Head of caudate nucleus (tissue), 42 donors: Measurements from ENCODE around the gene GRB14.
"Not testable (repeated sequence)": the region's sequence is repeated elsewhere in the genome, so short reads cannot be mapped to it uniquely, and the experiment has no call there.

Experiments
- DNase-seq, 42 donors: peaks; one replicate each; pipeline versions ENCODE4 v3.0.0 to v3.0.0-alpha.2; 2020 to 2021; ENCODE audit warnings: mixed read lengths in 7 of 42
- intact Hi-C: fragments of 100-400 bp; cut with DNase I; formaldehyde crosslinking; loops from one replicate; pipeline ENCODE4 v1.15.0; 2022

The GRB14 gene

GRCh38 chr2:164562666-164563065 lies 58.6 kb downstream of the GRB14 start:
- no peak for DNase-seq
- intact Hi-C loops: loop anchor here (5.0 kb wide), 1 partner anchor 155 kb away; no protein-coding TSS in a partner anchor

- intact Hi-C loops: loop anchor here (5.0 kb wide), 1 partner anchor 155 kb away; no protein-coding TSS in a partner anchor
- DNase-seq: no peak
Observed at GRCh38 chr2:164561991-164562390, 59.3 kb downstream of the GRB14 start.

DNA sequence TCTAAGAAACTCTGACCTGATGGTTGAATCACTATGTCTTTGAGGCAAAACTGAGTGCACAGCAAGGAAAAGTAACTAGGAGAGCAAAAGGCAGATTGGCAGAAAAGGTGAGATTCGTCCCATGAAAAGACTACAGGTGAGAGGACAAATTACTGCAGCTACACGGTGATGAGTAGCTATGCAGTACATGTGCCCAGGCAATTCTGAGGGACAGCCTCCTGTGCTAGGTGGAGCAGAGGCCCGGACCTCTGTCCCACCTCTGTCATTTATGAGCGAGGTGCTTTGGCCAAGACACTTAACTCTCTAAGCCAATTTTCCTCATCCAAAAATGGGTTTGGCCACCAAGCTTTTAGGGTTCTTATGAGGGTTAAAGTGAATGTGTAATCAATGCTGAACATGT lies 59.9 kb downstream of the GRB14 start:
- intact Hi-C loops: loop anchor here (5.0 kb wide), 1 partner anchor 156 kb away; no protein-coding TSS in a partner anchor
- DNase-seq: no peak

- intact Hi-C loops: loop anchor here (5.0 kb wide), 1 partner anchor 156 kb away; no protein-coding TSS in a partner anchor
- no peak for DNase-seq
Observed at GRCh38 chr2:164560902-164561301, 60.4 kb downstream of the GRB14 start.

DNA sequence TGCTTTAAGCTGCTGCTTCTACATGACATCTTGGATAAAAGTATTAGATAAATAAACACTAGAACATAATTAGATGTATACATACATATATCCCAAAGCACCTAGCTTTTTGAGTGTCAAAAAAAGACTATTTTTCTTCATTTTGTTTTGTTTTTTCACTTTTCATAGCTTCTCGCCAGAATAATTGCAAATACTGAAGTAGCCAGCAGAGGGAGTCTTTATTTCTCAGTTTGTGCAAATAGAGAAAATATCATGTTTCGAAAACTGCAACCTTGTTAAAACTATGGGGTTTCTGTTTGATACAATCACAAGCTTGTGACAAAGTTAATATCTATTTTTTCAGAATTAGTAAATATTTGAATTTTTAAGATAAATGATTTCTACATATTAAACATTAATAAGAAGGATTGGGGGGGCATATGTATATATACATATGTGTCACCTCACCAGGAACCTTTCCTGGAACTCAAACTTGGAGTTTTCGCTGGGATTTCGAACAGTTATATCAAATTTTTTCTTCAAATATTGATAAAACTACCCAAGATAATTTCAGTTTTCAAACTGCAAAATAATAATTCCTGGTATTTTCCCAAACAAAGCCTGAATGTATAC lies 61.0 kb downstream of the GRB14 start:
- intact Hi-C loops: loop anchor here (5.0 kb wide), 1 partner anchor 157 kb away; no protein-coding TSS in a partner anchor
- peak in 1 of 42 donors; percentile 22 for DNase-seq

DNA sequence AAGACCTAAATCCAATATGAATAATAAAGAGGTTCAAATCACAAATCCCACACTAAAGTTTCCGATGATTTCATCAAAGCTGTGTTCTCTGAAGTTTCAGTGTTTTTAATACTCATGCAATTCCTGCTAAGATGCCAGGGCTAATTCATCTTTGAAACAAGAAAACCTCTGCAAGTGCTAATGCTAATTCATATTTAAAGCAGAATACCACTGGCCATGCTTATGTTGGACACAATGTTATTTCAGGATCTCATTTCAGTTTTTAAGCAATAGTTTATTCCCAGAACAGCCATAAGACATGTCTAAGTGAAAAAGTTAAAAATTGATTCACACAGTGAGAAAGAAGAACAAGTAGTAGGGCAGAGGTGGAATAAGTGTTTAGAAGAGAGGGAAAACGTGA lies 62.8 kb downstream of the GRB14 start:
- intact Hi-C loops: no loop called here
- no peak for DNase-seq

- DNase-seq: no peak
- intact Hi-C loops: no loop called here
Observed at GRCh38 chr2:164554487-164554886, 66.8 kb downstream of the GRB14 start.

- DNase-seq: no peak
- intact Hi-C loops: no loop called here
Observed at GRCh38 chr2:164551519-164551918, 69.8 kb downstream of the GRB14 start.

GRCh38 chr2:164549705-164550104 lies 71.6 kb downstream of the GRB14 start:
- intact Hi-C loops, DNase-seq: not testable (repeated sequence)

- DNase-seq: no peak
- intact Hi-C loops: no loop called here
Observed at GRCh38 chr2:164545484-164545883, 75.8 kb downstream of the GRB14 start.

DNA sequence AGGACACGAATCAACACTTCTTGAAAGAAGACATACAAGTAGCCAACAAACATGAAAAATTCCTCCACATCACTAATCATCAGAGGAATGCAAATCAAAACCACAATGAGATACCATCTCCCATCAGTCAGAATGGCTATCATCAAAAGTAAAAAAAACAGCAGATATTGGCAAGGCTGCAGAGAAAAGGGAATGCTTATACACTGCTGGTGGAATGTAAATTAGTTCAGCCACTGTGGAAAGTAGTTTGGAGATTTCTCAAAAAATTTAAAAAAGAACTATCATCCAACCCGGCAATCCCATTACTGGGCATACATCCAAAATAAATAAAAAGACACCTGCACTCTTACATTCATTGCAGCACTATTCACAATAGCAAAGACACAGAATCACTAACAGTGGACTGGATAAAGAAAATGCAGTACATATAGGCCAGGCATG lies 78.7 kb downstream of the GRB14 start:
- intact Hi-C loops: no loop called here
- DNase-seq: no peak

DNA sequence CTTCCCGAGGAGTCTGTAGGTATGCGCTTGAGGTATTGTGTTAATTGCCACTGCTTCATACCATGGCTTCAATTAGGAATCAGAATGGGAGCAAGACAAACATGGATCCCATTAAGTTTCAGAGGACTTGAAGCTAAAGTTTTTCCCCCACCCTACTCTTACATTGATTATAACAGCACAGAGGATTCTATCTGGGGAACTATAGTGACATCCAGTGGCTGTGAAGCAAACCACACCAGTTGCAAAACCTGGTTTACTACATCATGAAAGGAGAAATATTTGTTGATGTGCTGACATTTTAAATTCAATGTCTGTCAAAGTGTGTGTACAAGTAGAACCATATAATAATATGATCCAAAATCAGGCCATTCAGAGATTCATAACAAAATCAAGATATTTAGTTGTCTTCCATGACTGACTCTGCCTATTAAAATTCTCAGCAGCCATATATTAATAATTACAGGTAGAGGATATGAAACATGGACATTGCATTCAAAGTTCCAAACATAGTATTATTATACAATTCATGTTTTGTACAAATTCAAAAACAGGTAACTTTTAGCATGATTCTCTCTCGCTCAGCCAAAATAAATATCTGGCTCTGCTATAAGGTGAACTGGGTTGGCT lies 82.9 kb downstream of the GRB14 start:
- intact Hi-C loops: no loop called here
- peak in 19 of 42 donors; percentile 4 to 67 (median 31) for DNase-seq

GRCh38 chr2:164535280-164536025 lies 85.8 kb downstream of the GRB14 start:
- intact Hi-C loops: no loop called here
- DNase-seq: no peak

GRCh38 chr2:164530464-164530863 lies 90.8 kb downstream of the GRB14 start:
- intact Hi-C loops: no loop called here
- no peak for DNase-seq

GRCh38 chr2:164523726-164524125 lies 97.6 kb downstream of the GRB14 start:
- no peak for DNase-seq
- intact Hi-C loops: no loop called here

- intact Hi-C loops: no loop called here
Observed at GRCh38 chr2:164523009-164523408, 98.3 kb downstream of the GRB14 start.

GRCh38 chr2:164522561-164522981 lies 98.7 kb downstream of the GRB14 start:
- DNase-seq: no peak
- intact Hi-C loops: no loop called here

More at GRCh38 chr2:164523009-164523408, 98.3 kb downstream of the GRB14 start:
- no peak for DNase-seq

- intact Hi-C loops: no loop called here
- DNase-seq: no peak
Observed at GRCh38 chr2:164515734-164516133, 105.5 kb downstream of the GRB14 start.

DNA sequence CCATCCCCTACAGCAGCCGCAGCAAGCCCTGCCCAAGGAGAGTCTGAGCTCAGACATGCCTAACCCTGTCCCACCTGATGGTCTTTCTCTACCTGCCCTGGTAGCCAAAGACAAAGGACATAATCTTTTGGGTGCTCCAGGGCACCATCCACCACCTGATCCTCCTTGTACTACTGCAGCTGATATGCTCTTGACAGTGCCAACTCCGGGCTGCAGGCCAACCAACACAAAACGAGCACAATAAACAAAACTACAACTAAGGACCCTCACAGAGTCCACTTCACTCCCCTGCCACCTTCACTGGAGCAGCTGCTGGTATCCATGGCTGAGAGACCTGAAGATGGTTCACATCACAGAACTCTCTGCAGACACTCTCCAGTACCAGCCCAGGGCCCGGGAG lies 106.3 kb downstream of the GRB14 start:
- intact Hi-C loops: no loop called here
- DNase-seq: no peak

DNA sequence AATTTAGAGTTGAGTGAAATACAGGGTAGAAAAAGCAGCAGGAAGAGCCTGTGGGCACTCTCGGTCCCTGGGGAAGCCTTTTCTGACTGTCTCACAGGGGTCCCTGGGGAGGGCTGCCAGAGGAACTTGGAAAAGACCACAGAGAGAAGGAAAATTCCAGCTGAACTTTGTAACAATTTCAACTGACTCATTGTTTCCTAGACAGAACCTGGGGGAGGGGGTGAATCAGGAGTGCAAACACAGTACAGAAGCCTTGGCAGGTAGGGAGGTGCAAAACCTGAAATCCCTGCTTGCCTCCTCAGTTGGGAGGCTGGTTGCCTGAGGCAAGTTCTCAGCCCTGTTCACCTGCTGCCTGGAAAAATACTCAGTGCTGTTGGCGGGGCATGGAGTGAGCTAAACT lies 106.8 kb downstream of the GRB14 start:
- DNase-seq: no peak
- intact Hi-C loops: no loop called here
